A673 (cell line): Measurements from ENCODE around the gene MPHOSPH6. TPM values are rescaled to one million over a fixed set of nuclear protein-coding genes. Genes with fewer than 3 reads are reported as not detected.

ENCODE experiments used
- BruUV-seq: library from RNA; stranded (reverse); fragments of 400-500 nt; replicated peaks from 2 replicates; lab custom pipeline; 2021; lab: Mats Ljungman, UMichigan
- CTCF ChIA-PET: fragments of 300-600 bp; sonication (Branson Sonifier 250); formaldehyde crosslinking; loops from one replicate; lab custom pipeline; 2022; ENCODE audit warnings: antibody characterized with exemption; lab: Charles Lee
- POLR2A ChIA-PET: fragments of 300-600 bp; sonication (Branson Sonifier 250); formaldehyde crosslinking; loops from one replicate; lab custom pipeline; 2022; ENCODE audit warnings: antibody characterized with exemption; ENCODE audit not compliant: low non-redundant PET; lab: Charles Lee
- DNase-seq: peaks from one replicate; pipeline ENCODE4 v3.0.0-alpha.2; 2015; ENCODE audit warnings: low spot score
- H3K27ac ChIP-seq: fragments of 200-600 bp; sonication (generic); 2 replicates; pipeline ENCODE4 v1.5.1; 2016; ENCODE audit warnings: mixed run types, low read depth, mild to moderate bottlenecking, mixed read lengths, antibody characterized with exemption, low read length; ENCODE audit not compliant: poor library complexity, severe bottlenecking
- H3K27me3 ChIP-seq: fragments of 200-600 bp; sonication (generic); replicated peaks from 2 replicates; pipeline ENCODE4 v1.6.1; 2017; ENCODE audit warnings: mixed run types, low read depth, mild to moderate bottlenecking, mixed read lengths, antibody characterized with exemption, low read length; ENCODE audit not compliant: insufficient read depth, poor library complexity
- H3K36me3 ChIP-seq: fragments of 200-600 bp; sonication (generic); 2 replicates; pipeline ENCODE4 v1.6.1; 2016; ENCODE audit warnings: mixed run types, mild to moderate bottlenecking, mixed read lengths, antibody characterized with exemption, low read length; ENCODE audit not compliant: insufficient read depth, poor library complexity, severe bottlenecking
- H3K4me1 ChIP-seq: fragments of 200-600 bp; sonication (generic); 2 replicates; pipeline ENCODE4 v1.6.1; 2017; ENCODE audit warnings: mixed run types, mild to moderate bottlenecking, mixed read lengths, antibody characterized with exemption, low read length; ENCODE audit not compliant: insufficient read depth, poor library complexity, severe bottlenecking
- H3K4me3 ChIP-seq: fragments of 200-600 bp; sonication (generic); 2 replicates; pipeline ENCODE4 v1.5.1; 2016; ENCODE audit warnings: low read depth, mixed run types, mild to moderate bottlenecking, mixed read lengths, low read length; ENCODE audit not compliant: poor library complexity, severe bottlenecking
- H3K9me3 ChIP-seq: fragments of 200-600 bp; sonication (generic); 2 replicates; pipeline ENCODE4 v1.6.1; 2016; ENCODE audit warnings: mixed run types, low read depth, mild to moderate bottlenecking, mixed read lengths, antibody characterized with exemption, low read length; ENCODE audit not compliant: poor library complexity, severe bottlenecking
- CTCF ChIP-seq: fragments of 300-800, 200-600 bp; sonication (generic); conservative IDR thresholded peaks from 2 replicates; pipeline ENCODE4 v1.5.1; 2017; ENCODE audit warnings: low read depth, mild to moderate bottlenecking, antibody characterized with exemption, low read length, moderate library complexity, mixed read lengths
- EZH2 ChIP-seq: fragments of 200-600 bp; sonication (generic); IDR thresholded peaks from 2 replicates; pipeline ENCODE4 v1.6.1; 2017; ENCODE audit warnings: borderline replicate concordance, low read depth, mild to moderate bottlenecking, mixed read lengths, antibody characterized with exemption, low read length; ENCODE audit not compliant: poor library complexity, severe bottlenecking
- intact Hi-C: fragments of 100-400 bp; cut with micrococcal nuclease; formaldehyde crosslinking; loops from one replicate; pipeline ENCODE4 v1.10.0; 2022; ENCODE audit not compliant: unreplicated experiment
- total RNA-seq: library from RNA; stranded (reverse); gene quantifications from 2 replicates; pipeline ENCODE4 v1.2.3, GENCODE V29; 2021

MPHOSPH6 gene
- total RNA-seq, 1 experiment from 2014 or later, result 74.4 TPM

- Histone ChIP-seq H3K27ac (peak overlapping the region; percentile 64), H3K4me1 (peaks cover 12% of the 10 kb centered on the region), H3K27me3 (no peaks in the 10 kb centered on the region), H3K4me3 (no peak overlapping the region), H3K36me3 (peaks cover 56% of the 10 kb centered on the region), H3K9me3 (peaks cover 10% of the 10 kb centered on the region)
- TF ChIP-seq EZH2 (no peak), CTCF (no peak)
- ChIA-PET POLR2A (interaction anchor here (0.6 kb wide), 1 partner anchor 54 kb away, joined by 3 read pairs; no protein-coding TSS in a partner anchor), CTCF (no interaction called here)
- no peak for DNase-seq
- intact Hi-C loops, result no loop called here
- BruUV-seq, result no TSS peak
Observed at GRCh38 chr16:82157836-82158235, 12.2 kb downstream of the MPHOSPH6 start.

GRCh38 chr16:82157534-82157812 lies 12.6 kb downstream of the MPHOSPH6 start:
- Histone ChIP-seq H3K27ac (peak overlapping the region; percentile 64), H3K4me1 (peaks cover 12% of the 10 kb centered on the region), H3K4me3 (no peak overlapping the region), H3K9me3 (peaks cover 10% of the 10 kb centered on the region), H3K36me3 (peaks cover 53% of the 10 kb centered on the region), H3K27me3 (no peaks in the 10 kb centered on the region)
- TF ChIP-seq CTCF (no peak), EZH2 (no peak)
- no peak for DNase-seq
- CTCF ChIA-PET, result no interaction called here
- POLR2A ChIA-PET, result interaction anchor here (0.6 kb wide), 1 partner anchor 54 kb away, joined by 3 read pairs; no protein-coding TSS in a partner anchor
- BruUV-seq, result no TSS peak
- intact Hi-C loops, result no loop called here

GRCh38 chr16:82156761-82157533 lies 13.1 kb downstream of the MPHOSPH6 start:
- Histone ChIP-seq H3K9me3 (peaks cover 10% of the 10 kb centered on the region), H3K27me3 (no peaks in the 10 kb centered on the region), H3K27ac (peak overlapping the region; percentile 64), H3K36me3 (peaks cover 48% of the 10 kb centered on the region), H3K4me1 (peaks cover 16% of the 10 kb centered on the region), H3K4me3 (no peak overlapping the region)
- CTCF ChIA-PET, result no interaction called here
- TF ChIP-seq EZH2 (no peak), CTCF (no peak)
- POLR2A ChIA-PET, result interaction anchor here (0.6 kb wide), 1 partner anchor 53 kb away, joined by 3 read pairs; no protein-coding TSS in a partner anchor
- no TSS peak for BruUV-seq
- no peak for DNase-seq
- intact Hi-C loops, result no loop called here
